Superior temporal gyrus (tissue), 1 donor: Measurements from ENCODE around the gene BHLHE40.
A peak's percentile ranks its signal among the peaks of the same experiment; 100 is the strongest.

Experiments
- DNase-seq: peaks from one replicate; pipeline ENCODE4 v3.0.0-alpha.2; 2016; ENCODE audit errors: extremely low spot score

BHLHE40 gene

DNA sequence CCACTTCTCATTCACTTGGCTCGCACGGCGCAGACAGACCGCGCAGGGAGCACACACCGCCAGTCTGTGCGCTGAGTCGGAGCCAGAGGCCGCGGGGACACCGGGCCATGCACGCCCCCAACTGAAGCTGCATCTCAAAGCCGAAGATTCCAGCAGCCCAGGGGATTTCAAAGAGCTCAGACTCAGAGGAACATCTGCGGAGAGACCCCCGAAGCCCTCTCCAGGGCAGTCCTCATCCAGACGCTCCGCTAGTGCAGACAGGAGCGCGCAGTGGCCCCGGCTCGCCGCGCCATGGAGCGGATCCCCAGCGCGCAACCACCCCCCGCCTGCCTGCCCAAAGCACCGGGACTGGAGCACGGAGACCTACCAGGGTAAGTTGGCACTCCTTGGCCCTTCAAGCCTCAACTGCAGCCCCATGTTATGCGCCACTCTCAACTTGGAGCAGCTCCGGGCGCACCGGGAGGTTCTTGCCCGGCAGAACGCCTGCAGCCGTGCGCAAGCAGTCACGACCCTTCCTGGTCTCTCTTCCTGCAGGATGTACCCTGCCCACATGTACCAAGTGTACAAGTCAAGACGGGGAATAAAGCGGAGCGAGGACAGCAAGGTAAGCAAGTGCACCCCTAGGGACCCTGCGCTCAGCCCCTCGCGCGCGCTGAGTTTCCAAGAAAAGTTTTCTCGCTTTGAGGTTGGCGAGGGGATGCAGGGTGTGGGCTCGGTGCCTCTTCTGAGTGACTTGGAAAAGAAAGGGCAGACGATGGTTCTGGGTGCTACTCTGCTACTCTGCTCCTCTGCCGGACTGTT is at the start of gene BHLHE40:
Gene BHLHE40 (plus strand): TSS at position 10 of the 801 bp plus-strand sequence. CDS start 282 bp downstream, at position 292.
- peak; percentile 58 for DNase-seq

DNA sequence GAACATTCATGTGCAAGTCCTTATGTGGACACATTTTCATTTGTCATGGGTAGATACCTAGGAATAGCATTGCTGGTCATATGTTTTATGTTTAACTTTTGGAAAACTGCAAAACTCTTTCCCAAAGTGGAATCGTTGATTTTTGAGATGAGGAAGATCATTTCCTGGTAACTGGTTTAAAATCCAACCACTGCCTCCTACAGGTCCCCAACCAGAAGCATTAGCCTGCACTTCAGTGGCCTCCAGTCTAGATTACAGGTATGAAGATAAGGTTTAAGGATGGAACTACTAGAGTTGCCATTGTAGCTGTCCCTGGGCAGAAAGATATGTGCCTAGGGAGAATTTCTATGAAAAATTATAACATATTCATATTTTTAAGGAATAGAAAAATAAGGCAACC is 48.7 kb upstream of the BHLHE40 start:
- DNase-seq = no peak

DNA sequence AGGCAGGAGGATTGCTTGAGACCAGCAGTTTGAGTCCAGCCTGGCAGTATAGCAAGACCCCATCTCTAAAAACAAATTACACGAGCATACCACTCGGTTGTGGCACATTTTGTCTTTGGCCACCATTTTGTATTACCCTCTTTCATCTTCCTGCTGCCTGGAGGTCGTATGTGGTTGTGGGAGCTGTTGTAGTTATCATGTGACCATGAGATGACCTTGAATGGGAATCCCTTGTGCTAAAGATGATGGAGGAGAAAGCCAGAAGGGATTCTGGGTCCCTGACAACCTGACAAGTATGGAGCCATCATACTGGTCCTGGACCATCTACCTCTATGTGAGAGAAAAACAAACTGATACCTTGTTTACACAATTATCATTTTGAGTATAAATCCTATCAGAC is 45.2 kb upstream of the BHLHE40 start:
- DNase-seq = no peak

DNA sequence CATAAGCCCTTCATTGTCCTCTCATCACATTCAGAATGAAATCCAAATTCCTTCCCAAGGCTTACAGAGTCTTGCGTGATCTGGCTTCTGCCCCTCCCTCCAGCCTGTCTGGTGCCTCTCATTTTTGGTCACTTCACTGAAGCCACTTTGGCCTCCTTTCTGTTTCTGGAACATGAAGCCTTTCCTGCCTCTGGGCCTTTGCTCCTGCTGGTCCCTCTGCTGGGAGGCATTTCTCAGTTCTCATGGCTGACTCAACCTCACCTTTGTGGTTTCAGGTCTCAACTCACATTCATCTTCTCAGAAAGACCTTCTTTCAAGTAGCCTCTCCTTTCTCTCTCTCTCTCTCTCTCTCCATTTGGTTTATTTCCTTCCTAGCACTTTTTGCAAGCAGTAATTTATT is 43.9 kb upstream of the BHLHE40 start:
- no peak for DNase-seq

DNA sequence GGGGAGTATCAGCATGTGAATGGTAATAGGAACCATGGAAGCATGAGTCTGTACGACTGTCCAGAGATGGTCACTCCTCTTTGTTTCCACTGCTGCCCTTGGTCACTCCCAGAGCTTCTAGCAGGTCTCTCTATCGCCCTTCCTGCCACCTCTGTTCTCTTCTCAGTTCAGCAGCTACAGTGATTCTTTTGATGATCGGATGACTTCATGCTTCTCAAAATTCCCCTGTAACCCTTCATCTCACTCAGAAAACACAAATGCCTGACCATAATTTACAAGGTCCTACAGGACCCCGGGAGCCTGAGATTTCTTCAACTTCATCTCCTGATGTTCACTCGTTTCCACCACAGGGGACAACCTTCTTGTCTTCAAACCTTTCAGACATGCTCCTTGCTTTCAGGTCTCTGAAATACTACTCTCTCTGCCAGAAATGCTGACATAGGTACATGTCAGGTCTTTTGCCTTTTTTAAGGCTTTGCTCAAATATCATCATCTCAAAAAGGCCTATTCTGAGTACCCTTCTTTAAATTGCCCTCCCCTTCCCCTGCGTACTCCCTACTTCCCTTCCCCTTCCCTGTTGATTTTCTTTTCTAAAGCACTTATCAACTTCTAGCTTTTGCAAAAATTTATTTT is 42.1 kb upstream of the BHLHE40 start:
- no peak for DNase-seq

DNA sequence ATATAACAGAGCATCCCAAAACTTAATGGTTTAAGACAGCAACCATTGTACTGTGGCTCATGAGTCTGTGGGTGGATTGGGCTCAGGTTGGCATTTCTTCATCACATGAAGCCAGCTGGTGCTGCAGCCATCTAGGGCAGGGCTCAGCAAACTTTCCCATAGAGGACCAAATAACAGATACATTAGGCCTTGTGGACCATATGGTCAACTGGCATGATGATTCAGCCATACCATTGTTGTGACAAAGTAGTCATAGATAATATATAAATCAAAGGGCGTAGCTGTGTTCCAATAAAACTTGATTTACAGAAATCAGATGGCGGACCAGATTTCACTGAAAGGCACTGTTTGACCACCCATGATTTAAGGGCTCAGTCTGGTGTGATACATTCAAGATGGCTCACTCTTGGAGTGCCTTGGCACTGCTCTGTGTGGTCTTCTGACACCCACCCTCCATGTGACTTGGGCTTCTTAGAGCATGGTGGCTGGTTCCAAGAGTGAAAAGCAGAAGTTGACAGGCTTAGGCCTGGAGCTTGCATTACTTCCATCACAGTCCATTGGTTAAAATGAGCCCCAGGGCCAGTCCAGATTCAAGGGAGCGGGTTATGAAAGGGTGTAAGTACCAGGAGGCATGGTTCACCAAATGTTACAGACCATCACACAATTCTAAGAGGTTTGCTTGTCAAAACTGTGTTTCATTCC is 40.8 kb upstream of the BHLHE40 start:
- no peak for DNase-seq

DNA sequence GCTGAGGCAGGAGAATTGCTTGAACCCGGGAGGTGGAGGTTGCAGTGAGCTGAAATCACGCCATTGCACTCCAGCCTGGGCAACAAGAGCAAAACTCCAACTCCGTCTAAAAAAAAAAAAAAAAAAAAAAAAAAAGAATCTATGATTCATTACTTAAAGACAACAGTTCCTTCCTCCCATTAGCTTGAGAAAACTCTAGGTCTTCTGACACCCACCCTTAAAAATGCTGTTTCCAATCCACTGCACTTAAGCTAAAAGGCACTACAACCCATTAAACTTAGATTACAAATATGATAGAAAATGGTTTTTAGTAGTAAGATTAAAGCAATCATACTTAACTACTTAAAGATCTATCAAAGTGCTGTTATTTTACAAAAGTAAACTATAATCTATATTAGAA is 40.0 kb upstream of the BHLHE40 start:
- no peak for DNase-seq

DNA sequence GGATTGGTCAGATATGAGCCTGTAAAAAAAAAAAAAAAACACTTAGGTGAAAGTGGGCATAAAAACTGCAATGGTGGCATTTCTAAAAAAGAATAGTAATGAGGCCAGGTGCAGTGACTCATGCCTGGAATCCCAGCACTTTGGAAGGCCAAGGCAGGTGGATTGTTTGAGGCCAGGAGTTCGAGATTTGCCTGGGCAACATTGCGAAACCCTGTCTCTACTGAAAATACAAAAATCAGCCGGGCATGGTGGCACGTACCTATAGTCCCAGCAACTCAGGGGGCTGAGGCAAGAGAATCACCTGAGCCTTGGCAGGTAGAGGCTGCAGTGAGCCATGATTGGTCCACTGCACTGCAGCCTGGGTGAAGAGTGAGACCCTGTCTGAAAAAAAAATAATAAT is 38.3 kb upstream of the BHLHE40 start:
- DNase-seq = no peak

DNA sequence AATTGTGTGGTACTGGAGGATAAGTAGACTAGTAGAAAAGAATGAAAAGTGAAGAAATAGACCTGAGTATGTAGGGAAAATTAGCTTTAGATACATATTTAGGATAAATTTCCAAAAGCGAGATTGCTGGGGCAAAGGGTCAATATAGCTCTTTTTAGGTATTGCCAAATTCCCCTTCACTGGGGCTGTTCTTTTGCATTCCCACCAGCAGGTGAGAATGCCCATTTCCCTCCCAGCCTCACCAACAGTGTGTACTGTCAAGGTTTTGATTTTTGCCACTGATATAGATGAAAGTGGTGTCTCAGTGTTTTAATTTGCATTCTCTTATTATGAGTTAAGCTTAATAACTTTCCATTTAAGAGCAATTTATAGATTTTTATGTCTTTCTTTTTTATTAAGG is 35.7 kb upstream of the BHLHE40 start:
- no peak for DNase-seq

DNA sequence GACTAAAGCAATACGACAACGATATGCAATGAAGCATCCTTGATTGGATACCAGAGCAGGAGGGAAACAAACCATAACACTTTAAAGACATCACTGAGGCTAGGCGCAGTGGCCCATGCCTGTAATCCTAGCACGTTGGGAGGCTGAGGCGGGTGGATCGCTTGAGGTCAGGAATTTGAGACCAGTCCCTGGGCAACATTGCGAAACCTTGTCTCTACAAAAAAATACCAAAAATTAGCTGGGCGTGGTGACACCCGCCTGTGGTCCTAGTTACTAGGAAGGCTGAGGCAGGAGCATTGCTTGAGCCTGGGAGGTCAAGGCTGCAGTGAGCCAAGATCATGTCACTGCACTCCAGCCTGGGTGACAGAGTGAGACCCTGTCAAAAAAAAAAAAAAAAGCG is 33.9 kb upstream of the BHLHE40 start:
- DNase-seq = no peak

DNA sequence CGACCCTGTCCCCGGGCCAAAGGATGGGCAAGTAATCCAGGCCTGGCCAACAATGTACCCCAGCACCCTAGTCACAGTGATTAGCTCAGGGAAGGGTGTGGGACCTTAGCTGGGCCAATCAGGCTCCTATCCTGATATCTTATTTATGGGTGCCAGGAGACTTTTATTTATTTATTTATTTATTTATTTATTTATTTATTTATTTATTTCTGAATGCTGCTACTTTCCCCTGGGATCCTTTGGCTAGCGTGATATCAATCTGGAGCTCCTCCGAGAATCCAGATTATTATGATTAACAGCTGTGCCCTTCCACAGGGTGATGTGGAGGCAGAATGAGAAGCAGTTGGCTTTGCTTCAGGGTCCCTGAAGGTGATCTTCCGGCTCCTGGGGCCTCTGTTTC is 32.2 kb upstream of the BHLHE40 start:
- DNase-seq = no peak

DNA sequence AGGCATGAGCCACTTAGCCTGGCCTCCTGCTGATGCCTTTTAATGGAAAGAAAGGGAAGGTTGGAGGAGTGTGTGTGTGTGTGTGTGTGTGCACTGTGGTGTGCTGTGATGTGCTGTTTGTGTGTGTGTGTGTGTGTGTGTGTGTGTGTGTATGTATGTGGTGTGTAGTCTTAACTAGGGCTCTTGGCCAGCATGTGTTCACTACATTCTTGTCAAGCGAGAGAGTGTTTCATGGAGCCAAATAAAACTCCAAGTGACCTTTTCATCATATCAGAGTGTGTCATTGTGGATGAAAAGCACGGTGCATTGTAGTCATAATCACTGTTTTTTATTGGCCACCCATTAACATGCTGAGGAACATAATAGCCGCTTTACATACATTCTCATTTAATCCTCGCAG is 30.8 kb upstream of the BHLHE40 start:
- no peak for DNase-seq

DNA sequence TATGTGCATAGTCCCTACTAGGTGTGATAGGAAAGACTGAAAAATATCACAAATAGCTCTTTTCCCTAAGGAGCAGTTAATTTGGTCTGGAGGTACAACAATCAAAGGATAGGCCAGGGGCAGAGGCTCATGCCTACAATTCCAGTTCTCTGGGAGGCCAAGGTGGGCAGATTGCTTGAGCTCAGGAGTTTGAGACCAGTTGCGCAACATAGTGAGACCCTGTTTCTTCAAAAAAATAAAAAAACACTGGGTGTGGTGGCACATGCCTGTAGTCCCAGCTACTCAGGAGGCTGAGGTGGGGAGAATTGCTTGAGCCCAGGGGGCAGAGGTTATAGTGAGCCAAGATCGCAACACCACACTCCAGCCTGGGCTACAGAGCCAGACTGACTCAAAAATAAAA is 30.2 kb upstream of the BHLHE40 start:
- DNase-seq = no peak

DNA sequence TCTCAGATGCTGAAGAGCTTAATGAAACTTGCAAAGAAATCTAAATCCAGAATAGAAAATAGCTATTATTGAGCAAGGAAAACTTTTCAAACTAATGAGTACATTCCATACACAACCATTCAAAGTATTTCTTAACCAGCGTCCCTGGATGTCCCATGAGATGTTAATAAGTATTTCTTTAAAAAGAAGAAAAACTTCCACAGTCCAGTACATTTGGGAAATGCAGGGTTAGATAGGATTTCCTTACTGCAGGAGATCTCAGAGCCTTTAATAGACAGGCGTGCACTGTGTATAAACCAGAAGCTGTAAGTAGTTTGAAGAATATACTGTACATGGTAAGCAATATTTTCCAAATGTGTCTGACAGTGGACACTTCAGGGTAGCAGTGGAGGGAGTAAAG is 29.6 kb upstream of the BHLHE40 start:
- no peak for DNase-seq

DNA sequence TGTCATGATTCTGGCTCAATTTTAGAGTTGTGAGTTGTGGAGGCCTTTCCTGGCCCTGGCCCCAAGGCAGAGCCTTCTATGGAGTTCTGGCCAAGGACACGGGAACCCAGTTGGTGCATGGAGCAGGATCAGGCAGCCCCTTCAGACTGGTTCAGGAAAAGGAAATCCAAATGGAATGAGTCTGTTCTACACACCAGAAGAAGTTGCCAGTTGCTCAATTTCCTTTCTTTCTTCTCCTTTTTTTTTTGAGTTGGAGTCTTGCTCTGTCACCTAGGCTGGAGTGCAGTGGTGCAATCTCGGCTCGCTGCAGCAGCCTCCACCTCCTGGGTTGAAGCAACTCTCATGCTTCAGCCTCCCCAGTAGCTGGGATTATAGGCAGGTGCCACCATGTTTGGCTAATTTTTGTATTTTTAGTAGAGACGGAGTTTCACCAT is 28.9 kb upstream of the BHLHE40 start:
- no peak for DNase-seq

DNA sequence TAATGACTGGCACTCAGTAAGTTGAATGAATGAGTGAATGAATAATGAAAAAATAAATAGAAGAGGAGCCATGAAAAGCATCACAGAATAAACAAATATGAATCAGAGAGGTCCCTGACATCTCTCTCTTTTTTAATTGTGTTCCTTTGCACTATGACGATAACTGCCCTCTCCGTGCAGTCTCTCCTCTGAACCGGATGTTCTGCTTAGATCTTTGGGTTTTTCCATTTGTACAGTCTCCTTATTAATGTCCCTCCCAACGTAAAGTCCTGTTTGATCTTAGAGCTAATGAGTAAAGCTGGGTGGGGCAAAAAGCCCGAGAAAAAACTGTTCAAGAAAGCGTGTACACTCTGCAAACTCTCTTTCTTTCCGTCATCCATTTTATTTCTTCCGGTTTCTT is 28.3 kb upstream of the BHLHE40 start:
- DNase-seq = no peak

DNA sequence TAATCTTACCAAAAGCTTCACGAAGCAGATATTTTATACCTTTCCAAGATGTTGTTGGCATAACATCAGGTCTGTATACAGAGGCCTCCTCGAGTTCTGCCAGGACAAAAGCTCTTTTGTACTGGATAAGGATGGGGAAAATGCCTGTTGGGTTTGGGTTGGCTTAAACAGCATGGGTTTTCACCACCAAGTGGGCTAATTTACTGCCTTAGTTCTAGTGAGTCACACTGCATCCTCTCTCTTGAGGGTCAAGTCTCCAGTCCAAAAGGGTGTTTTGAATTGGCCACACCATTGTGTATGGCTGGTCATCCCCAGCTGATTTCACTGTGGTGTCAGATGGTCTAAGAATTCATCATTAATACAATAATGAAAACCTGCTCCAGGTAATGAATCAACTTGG is 26.1 kb upstream of the BHLHE40 start:
- DNase-seq = no peak

DNA sequence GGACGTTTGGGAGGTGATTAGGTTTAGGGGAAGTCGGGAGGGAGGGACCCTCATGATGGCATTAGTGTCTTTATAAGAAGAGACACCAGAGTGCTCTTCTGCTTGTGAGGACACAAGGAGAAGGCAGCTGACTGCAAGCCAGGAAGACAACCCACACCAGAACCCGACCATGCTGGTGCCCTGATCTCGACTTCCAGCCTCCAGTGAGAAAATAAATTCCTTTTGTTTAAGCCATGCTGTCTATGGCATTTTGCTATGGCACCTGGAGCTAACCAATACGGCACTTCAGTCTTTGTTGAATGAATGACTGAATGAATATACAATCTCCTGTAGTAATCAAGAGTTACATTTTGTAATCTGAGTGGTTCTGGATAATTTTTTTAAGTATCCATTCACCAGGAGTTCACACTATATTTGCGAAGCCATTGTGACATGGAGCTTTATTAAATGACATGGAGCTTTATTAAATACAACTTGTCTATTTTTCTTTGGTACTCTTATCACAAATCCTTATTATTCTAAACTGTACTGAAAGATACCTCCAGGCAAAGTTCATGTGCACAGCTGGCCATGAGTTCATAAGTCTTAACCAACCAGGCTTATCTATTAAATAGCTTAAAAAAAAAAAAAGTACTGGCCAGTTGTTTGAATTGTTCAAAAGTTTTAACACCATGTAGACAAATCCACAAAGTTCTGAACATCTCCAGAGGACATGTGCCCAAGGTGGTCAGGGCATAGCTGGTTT is 24.8 kb upstream of the BHLHE40 start:
- no peak for DNase-seq

DNA sequence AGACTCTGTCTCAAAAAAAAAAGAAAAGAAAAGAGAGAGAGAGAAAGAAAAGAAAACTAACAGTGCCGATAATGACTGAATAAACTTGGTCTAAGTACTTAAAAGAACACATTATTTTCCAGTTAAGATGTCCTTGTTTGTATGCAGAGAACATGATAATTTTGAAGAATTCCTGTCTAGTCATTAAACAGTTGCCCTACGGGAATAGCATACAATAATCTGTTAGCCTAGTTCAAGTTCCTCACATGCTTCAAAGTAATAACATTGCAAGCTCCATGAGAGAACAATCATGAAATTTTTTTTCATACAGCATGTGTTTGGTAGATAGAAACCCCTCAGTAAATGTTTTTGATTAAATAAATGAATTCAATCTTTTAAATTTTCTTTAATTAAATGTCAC is 23.1 kb upstream of the BHLHE40 start:
- DNase-seq = no peak

DNA sequence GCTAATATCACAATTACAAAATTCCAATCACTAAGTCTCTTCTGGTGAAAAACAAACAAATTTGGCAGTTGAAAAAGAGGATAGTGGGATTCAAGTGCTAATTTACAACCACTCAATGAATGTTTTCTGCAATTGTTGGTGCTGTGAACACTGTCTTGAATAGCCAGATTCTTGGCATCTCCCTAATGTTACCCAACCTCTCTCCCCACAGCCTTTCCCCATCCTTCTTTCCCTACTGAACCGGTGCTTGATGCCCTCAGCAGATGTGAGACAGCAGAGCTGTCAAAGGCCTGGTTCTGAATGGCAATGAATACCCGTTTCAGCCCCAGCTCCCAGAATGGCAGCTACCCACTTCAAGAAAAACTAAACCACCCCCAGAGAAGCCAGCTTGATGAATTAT is 22.5 kb upstream of the BHLHE40 start:
- DNase-seq = no peak

DNA sequence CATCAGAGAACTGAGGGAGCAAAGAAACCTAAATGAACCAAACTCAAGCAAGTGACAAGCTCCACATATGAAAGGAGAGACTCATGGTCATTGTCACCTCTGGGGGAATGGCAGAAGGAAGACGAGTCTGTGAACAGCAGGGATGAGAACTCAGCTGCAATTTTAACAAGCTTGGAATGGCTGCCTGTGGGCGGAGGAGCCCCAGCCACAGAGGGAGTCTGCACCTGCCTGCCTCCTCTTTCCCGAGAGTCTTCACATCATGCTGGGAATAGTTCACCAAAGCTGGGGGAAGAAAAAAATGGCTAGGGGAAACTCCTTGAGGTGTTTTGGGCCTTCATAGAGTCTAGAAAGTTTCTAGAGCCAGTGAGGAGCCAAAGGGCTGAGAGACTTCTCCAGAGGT is 21.3 kb upstream of the BHLHE40 start:
- no peak for DNase-seq

DNA sequence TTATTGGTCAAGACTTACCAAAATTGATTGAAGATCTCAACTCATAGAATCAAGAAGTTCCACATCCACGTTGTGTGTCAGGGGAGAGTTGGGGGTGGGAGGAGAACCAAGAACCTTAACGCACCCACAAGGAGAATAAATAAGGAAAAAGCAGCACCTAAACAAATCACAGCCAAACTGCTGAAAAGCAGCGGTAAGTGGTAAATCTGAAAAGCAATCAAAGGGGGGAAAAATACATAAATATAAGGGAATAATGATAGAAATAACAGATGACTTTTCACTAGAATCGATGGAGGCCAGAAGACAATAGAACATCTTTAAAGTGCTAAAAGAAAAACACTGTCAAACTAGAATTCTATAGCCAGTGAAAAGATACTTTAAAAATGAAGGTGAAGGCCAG is 20.1 kb upstream of the BHLHE40 start:
- no peak for DNase-seq
